Bronchial epithelial cell (primary cell): ENCODE results near the gene C4orf50. TPM values are rescaled to one million over a fixed set of nuclear protein-coding genes. Genes with fewer than 3 reads are reported as not detected.
A peak's percentile ranks its signal among the peaks of the same experiment; 100 is the strongest.

Experiments used
- DNase-seq: peaks from one replicate; pipeline ENCODE4 v3.0.0-alpha.2; 2010; ENCODE audit warnings: low read depth
- FAIRE-seq: peaks from 2 replicates; lab custom pipeline; 2011; peaks lifted over from hg19 to GRCh38; lab: Jason Lieb, UNC
- H3K27me3 ChIP-seq: 2 replicates; pipeline ENCODE4 v1.5.1; 2011; ENCODE audit warnings: low read length; ENCODE audit not compliant: control insufficient read depth, insufficient read depth
- H3K36me3 ChIP-seq: 2 replicates; pipeline ENCODE4 v1.5.1; 2011; ENCODE audit warnings: low read length; ENCODE audit not compliant: control insufficient read depth, insufficient read depth
- H3K4me3 ChIP-seq: 2 replicates; pipeline ENCODE4 v1.5.1; 2011; ENCODE audit warnings: mild to moderate bottlenecking, low read depth, low read length, control low read depth
- total RNA-seq: library from RNA; depleted of rRNA; stranded (reverse); fragments of >200 nt; gene quantifications from 2 replicates; pipeline ENCODE4 v1.2.1, GENCODE V29; 2014
- TF ChIP-seq, protein P1 (sequence below): IDR thresholded peaks from 2 replicates; pipeline ENCODE4 v1.5.1; 2011; ENCODE audit warnings: mild to moderate bottlenecking, moderate library complexity, low read length, control low read depth, inconsistent platforms; ENCODE audit not compliant: insufficient read depth, severe bottlenecking

The C4orf50 gene
- total RNA-seq, 1 donor from 2014 or later: not detected

DNA sequence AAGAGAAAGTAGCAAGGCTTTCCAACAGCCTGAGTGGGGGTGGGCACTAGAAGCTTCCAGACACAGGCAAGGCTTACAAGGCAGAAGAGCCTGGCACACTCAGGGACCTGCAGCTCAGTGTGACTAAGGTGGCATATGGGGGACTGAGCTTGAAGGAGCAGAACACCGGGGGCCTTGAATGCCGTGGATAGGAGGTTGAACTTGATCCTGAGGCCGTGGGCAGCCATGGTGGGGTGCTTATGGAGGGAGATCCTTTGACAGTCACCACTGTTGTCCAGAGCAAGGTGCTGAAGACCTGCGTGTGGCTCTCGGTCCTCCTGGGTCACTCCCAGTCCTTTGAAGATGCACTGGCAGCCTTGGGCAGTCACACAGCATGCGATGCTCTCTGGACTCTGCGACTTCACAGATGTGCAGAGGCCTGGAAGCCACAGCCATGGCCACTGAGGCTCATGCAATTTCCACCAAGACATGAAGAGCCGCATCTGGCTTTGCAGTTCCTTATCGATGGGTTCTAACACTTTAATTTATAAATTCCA lies 18.3 kb downstream of the C4orf50 start:
- no peaks in the 10 kb centered on the region for H3K27me3 ChIP-seq
- H3K36me3 ChIP-seq: no peaks in the 10 kb centered on the region
- FAIRE-seq (no peak), DNase-seq (no peak)
- TF ChIP-seq, protein P1, sequence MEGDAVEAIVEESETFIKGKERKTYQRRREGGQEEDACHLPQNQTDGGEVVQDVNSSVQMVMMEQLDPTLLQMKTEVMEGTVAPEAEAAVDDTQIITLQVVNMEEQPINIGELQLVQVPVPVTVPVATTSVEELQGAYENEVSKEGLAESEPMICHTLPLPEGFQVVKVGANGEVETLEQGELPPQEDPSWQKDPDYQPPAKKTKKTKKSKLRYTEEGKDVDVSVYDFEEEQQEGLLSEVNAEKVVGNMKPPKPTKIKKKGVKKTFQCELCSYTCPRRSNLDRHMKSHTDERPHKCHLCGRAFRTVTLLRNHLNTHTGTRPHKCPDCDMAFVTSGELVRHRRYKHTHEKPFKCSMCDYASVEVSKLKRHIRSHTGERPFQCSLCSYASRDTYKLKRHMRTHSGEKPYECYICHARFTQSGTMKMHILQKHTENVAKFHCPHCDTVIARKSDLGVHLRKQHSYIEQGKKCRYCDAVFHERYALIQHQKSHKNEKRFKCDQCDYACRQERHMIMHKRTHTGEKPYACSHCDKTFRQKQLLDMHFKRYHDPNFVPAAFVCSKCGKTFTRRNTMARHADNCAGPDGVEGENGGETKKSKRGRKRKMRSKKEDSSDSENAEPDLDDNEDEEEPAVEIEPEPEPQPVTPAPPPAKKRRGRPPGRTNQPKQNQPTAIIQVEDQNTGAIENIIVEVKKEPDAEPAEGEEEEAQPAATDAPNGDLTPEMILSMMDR: no peak
- no peak overlapping the region for H3K4me3 ChIP-seq

DNA sequence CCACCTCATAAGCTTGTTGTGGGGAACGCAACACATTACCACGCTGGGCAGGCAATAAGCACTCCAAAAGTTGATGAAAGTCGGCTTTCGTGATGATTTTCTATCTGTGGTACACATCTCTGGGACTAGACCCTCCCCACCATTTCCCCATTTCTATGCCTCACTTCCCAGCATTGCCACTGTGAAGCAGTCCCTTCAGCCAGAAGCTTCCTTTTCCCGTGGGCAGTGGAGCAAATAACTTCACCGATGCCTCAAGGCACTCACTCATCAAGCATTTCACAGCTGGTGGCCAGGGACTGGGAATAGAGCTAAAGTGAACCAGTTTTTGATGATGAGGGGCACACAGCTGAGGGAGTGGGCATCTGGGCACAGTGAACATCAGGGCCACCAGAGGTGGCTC lies 18.9 kb downstream of the C4orf50 start:
- no peak for FAIRE-seq
- TF ChIP-seq, protein P1: no peak
- H3K27me3 ChIP-seq: no peaks in the 10 kb centered on the region
- no peaks in the 10 kb centered on the region for H3K36me3 ChIP-seq
- H3K4me3 ChIP-seq: no peak overlapping the region
- no peak for DNase-seq

DNA sequence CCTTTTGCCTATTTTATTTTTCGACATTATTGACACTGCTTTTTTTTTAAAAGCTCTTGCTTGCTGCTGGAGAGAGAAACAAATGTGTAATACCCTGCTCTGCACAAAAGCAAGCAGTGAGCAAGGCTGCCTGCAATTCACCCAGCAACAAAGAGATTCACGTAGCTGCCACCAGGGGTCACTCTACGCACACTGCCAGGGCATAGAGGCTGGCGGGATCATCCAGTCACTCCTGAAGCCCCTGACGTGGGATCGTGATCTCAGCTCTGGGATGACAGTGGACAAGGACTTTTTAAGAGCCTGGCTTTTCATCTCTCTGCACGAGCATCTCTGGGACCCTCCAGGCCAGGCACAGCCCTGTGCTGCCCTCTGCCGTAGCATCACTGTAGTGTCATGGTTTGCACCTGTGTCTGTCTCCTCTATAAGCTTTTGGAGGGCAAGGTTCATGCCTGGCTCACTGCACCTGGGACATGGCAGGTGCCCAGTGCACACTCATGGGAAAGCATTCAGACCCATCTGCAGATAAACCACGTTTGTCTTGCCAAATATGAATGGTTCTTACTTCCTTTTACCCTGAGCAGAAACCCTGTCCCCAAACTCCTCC lies 19.8 kb downstream of the C4orf50 start:
- no peaks in the 10 kb centered on the region for H3K36me3 ChIP-seq
- no peaks in the 10 kb centered on the region for H3K27me3 ChIP-seq
- FAIRE-seq: no peak
- no peak overlapping the region for H3K4me3 ChIP-seq
- TF ChIP-seq, protein P1: peak; percentile 88
- peak; percentile 37 for DNase-seq

DNA sequence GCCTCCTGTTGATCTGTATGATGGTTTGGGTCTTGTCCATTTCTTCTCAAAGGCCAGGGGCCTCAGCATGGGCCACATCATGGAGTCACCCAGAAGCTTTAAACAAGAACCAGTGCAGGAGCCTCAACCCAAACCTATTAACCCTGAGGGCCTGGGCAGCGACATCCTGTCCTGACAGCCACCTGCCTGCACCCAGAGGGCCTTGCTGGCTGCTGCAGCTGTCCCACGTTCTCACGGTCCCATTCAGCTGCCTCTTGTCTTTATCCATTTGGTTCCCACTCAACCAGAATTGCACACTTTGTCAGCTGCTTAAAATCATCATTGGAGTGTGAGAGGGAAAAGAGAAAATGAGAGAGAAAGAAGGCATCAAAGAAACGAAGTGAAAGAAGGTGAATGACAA lies 21.6 kb downstream of the C4orf50 start:
- no peak for DNase-seq
- TF ChIP-seq, protein P1: no peak
- Histone ChIP-seq H3K27me3 (no peaks in the 10 kb centered on the region), H3K4me3 (no peak overlapping the region), H3K36me3 (no peaks in the 10 kb centered on the region)
- FAIRE-seq: no peak

DNA sequence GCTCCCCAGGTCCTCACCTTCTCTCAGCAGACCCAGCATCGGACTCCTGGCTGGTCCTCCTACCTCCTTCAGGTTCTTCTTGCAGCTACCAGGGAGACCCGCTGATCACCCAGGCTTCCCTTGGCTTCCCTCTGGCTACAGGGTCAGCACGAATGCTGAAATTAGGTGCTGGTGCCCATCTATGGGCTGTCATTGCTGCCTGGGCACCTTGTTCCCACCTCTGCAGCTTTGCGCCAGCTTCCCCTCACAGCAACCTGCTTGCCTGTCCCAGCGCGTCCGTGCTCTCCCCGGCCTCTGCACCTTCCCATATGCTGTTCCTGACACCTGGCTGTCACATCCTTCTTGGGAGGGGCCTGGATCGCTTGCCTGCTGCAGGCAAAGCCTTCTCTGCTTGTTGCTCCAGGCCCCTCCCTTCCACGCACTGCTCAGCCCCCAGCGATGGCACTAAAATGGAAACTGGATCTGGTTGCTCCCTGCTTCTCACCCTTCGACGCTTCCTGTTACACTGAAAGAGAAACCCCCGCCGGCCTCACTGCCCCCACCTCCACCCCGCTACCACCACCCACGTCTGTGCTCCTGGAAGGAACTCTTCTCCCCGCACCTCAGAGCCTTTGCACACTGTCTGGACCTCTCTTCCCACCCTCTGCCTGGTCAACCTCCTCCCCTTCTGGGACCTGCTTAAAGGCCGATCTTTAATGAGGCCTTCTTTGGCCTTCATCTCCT lies 22.2 kb downstream of the C4orf50 start:
- FAIRE-seq (no peak), DNase-seq (no peak)
- Histone ChIP-seq H3K4me3 (no peak overlapping the region), H3K27me3 (no peaks in the 10 kb centered on the region), H3K36me3 (no peaks in the 10 kb centered on the region)
- TF ChIP-seq, protein P1: no peak
